ENCODE results near the gene UTS2B.

GRCh38 chr3:191235331-191236314 lies 94.7 kb downstream of the UTS2B start:
- TF ChIP-seq, protein P1, sequence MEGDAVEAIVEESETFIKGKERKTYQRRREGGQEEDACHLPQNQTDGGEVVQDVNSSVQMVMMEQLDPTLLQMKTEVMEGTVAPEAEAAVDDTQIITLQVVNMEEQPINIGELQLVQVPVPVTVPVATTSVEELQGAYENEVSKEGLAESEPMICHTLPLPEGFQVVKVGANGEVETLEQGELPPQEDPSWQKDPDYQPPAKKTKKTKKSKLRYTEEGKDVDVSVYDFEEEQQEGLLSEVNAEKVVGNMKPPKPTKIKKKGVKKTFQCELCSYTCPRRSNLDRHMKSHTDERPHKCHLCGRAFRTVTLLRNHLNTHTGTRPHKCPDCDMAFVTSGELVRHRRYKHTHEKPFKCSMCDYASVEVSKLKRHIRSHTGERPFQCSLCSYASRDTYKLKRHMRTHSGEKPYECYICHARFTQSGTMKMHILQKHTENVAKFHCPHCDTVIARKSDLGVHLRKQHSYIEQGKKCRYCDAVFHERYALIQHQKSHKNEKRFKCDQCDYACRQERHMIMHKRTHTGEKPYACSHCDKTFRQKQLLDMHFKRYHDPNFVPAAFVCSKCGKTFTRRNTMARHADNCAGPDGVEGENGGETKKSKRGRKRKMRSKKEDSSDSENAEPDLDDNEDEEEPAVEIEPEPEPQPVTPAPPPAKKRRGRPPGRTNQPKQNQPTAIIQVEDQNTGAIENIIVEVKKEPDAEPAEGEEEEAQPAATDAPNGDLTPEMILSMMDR (IDR thresholded peaks at IDR 0.05) = no peak
- no peak for TF ChIP-seq POLR2A (IDR thresholded peaks at IDR 0.05)
